Colonic mucosa (tissue), 4 donors: Measurements from ENCODE around the gene SARDH. TPM values are rescaled to one million over a fixed set of nuclear protein-coding genes. Genes with fewer than 3 reads are reported as not detected.

ENCODE experiments used
- DNase-seq: peaks from one replicate; pipeline ENCODE4 v3.0.0-alpha.2; 2020
- H3K27ac ChIP-seq: fragments of 200-600 bp; one replicate; pipeline ENCODE4 v1.8.0; 2021
- H3K27me3 ChIP-seq: fragments of 200-600 bp; one replicate; pipeline ENCODE4 v1.8.0; 2021
- H3K36me3 ChIP-seq: fragments of 200-600 bp; one replicate; pipeline ENCODE4 v1.8.0; 2021
- H3K4me1 ChIP-seq: fragments of 200-600 bp; one replicate; pipeline ENCODE4 v1.8.0; 2021; ENCODE audit warnings: mild to moderate bottlenecking
- H3K4me3 ChIP-seq: fragments of 200-600 bp; one replicate; pipeline ENCODE4 v1.8.0; 2021
- H3K9ac ChIP-seq, 2 donors: one replicate each; pipeline ENCODE4 v1.7.0; 2013; ENCODE audit warnings: control low read depth in 2 of 2, low read depth in 2 of 2, low read length in 2 of 2
- H3K9me3 ChIP-seq: fragments of 200-600 bp; one replicate; pipeline ENCODE4 v1.8.0; 2021
- intact Hi-C: fragments of 100-400 bp; cut with DNase I; formaldehyde crosslinking; loops from one replicate; pipeline ENCODE4 v1.14.1; 2022
- total RNA-seq, 2 donors: library from RNA; stranded (reverse); fragmentation: NEBNext Ultra II Directional in 1 of 2; extraction: Animal tissue kit (Norgen Biotek cat#: 25700) in 1 of 2; gene quantifications; one replicate each; pipeline ENCODE4 v1.2.1, GENCODE V29; 2021
- TF ChIP-seq, protein P1 (sequence below): fragments of 200-600 bp; IDR thresholded peaks from one replicate; pipeline ENCODE4 v1.8.0; 2022; ENCODE audit warnings: antibody characterized with exemption, mild to moderate bottlenecking
- donor health status: healthy.
- donor health status: DM: no; HTN: no; CAD: no.
- donor health status: DM: no; HTN: no; CAD: no.

SARDH gene
- total RNA-seq, 2 donors from 2014 or later = 0.66 to 1.3 TPM

DNA sequence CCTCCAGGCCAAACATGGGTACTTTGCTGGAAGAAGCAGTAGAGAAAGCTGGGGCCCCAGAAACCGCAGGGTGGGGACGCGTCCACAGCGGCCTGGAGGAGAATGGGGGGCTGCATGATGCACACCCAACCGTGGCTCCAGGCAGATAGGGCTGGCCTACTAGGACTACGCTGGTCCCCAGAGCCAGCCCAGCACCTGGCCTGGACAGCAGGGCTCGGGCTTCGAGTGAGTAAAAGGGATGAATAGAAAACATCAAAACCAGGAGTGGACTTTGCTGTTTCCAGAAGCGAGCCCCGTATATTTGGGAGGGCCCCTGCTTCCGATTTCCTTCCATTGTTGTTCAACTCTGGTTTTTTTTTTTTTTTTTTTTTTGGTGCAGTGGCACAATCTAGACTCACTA lies 71.3 kb downstream of the SARDH start:
- intact Hi-C loops = no loop called here
- Histone ChIP-seq H3K4me1 (no peaks in the 10 kb centered on the region), H3K9ac (no peak overlapping the region), H3K9me3 (no peaks in the 10 kb centered on the region), H3K27me3 (no peaks in the 10 kb centered on the region), H3K27ac (no peak overlapping the region), H3K36me3 (no peaks in the 10 kb centered on the region), H3K4me3 (no peak overlapping the region)
- no peak for DNase-seq
- TF ChIP-seq, protein P1, sequence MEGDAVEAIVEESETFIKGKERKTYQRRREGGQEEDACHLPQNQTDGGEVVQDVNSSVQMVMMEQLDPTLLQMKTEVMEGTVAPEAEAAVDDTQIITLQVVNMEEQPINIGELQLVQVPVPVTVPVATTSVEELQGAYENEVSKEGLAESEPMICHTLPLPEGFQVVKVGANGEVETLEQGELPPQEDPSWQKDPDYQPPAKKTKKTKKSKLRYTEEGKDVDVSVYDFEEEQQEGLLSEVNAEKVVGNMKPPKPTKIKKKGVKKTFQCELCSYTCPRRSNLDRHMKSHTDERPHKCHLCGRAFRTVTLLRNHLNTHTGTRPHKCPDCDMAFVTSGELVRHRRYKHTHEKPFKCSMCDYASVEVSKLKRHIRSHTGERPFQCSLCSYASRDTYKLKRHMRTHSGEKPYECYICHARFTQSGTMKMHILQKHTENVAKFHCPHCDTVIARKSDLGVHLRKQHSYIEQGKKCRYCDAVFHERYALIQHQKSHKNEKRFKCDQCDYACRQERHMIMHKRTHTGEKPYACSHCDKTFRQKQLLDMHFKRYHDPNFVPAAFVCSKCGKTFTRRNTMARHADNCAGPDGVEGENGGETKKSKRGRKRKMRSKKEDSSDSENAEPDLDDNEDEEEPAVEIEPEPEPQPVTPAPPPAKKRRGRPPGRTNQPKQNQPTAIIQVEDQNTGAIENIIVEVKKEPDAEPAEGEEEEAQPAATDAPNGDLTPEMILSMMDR = no peak

DNA sequence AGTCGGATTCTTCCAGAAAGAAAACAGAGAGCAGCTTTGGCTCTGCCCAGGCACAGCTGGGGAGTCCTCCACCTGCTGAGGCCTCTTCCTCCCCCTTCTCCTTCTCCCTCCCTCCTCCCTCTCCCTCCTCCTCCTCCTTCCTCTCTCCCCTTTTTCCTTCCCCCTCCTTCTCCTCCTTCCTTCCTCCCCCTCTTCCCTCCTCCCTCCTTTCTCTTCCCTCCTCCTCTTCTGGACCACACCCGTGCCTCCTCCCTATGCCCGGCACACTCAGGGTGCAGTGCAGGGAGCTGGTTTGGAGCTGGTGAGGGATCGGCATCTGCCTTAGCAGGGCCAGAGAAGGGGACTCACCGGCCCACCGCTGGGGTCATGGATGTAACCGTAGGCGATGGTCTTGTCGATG lies 71.8 kb downstream of the SARDH start:
- Histone ChIP-seq H3K4me1 (no peaks in the 10 kb centered on the region), H3K27me3 (no peaks in the 10 kb centered on the region), H3K36me3 (no peaks in the 10 kb centered on the region), H3K27ac (no peak overlapping the region), H3K9me3 (no peaks in the 10 kb centered on the region), H3K4me3 (no peak overlapping the region), H3K9ac (no peak overlapping the region)
- intact Hi-C loops = no loop called here
- TF ChIP-seq, protein P1 = no peak
- no peak for DNase-seq

DNA sequence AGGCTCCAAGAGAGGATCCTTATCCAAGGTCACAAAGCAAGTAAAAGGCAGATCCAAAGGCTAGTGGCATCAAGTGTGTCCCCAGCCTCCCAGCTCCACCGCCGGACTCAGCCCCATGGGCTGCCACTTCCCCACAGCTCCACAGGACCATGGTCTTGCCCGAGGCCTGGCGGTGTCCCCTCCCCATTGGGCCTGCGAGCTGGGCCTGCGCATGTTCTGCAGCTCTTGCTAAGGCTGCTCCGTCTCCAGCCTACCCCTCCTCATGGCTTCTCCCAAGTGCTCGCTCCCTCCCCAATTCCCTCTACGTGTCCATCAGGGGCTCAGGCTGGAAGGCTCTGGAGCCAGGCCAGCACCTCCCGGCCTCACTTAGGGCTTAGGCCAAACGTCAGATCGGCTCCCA lies 72.6 kb downstream of the SARDH start:
- DNase-seq = no peak

DNA sequence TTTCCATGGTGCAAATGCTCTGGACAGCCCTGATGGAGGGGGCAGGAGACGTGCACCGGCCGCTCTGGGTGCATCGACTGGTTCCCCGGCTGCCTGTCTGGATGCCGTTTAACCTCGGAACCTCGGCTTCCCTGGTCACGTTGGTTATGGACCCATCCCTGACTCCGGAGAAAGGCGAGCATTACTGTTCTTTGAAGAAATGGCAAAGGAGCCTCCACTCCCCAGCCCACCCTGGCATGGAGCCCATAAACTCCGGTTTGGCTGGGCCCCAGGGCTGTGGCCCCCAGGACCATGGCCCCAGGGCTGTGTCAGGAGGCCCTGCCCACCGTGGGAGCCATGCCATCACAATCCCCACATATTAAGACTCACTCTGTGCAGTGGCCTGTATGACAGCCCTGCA lies 73.1 kb downstream of the SARDH start:
- TF ChIP-seq, protein P1 = no peak
- no peak for DNase-seq

More for the DNA sequence above, 72.6 kb downstream of the SARDH start:
- Histone ChIP-seq H3K36me3 (no peaks in the 10 kb centered on the region), H3K27me3 (no peaks in the 10 kb centered on the region), H3K9ac (no peak overlapping the region), H3K4me3 (no peak overlapping the region), H3K4me1 (no peaks in the 10 kb centered on the region), H3K9me3 (no peaks in the 10 kb centered on the region), H3K27ac (no peak overlapping the region)
- intact Hi-C loops = no loop called here
- TF ChIP-seq, protein P1 = no peak

DNA sequence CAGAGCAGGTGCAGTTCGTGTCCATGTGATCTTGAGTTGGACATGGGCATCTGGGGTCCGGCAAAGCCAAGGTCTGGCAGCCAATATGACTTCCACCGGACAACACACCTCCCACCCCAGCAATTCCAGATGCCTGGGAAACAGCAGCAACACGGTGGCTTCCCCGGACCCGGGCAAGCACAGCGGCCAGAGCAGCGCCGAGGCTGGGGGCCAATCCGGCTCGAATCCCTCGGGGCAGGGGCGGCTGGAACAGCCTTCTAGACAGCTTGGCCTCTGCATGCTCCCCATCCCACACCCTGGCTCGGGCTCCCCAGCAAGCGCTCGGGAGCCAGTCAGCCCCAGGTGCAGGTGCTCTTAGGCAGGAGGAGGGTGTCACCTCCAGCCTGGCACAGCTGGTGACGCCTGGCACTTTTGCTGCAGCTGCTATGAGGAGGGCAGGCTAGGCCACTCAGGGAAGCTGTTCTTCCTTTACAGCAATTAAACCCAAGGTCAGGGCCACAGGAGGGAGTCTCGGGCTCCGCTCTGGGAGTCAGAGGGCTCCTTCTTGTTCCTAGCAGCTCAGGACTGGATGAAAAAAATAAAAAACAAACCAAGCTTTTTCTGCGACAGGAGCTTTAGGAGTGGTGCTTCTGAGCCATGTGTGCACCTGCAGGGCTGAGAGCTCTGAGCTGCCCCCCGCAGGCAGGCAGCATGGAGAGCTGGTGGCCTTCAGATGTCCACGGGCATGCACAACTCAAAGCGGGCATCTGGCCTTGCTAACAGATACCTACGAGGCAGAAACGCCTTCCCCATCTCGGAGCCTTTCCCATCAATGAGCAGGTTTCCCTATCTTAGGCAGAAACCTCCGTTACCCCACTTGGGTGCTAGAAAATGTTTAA lies 73.7 kb downstream of the SARDH start:
- Histone ChIP-seq H3K9ac (no peak overlapping the region), H3K36me3 (no peaks in the 10 kb centered on the region)

More for the DNA sequence above, 73.1 kb downstream of the SARDH start:
- intact Hi-C loops = no loop called here
- H3K9ac ChIP-seq = no peak overlapping the region
- no peak overlapping the region for H3K27ac ChIP-seq
- no peak overlapping the region for H3K4me3 ChIP-seq
- no peaks in the 10 kb centered on the region for H3K4me1 ChIP-seq
- H3K27me3 ChIP-seq = no peaks in the 10 kb centered on the region
- no peaks in the 10 kb centered on the region for H3K36me3 ChIP-seq
- no peaks in the 10 kb centered on the region for H3K9me3 ChIP-seq

More for the DNA sequence above, 73.7 kb downstream of the SARDH start:
- H3K27ac ChIP-seq = no peak overlapping the region
- intact Hi-C loops = no loop called here
- H3K4me1 ChIP-seq = no peaks in the 10 kb centered on the region
- no peaks in the 10 kb centered on the region for H3K27me3 ChIP-seq
- DNase-seq = no peak
- no peak overlapping the region for H3K4me3 ChIP-seq
- TF ChIP-seq, protein P1 = no peak
- H3K9me3 ChIP-seq = no peaks in the 10 kb centered on the region
